NAMALWA (cell line): ENCODE results near the gene CSMD2.

ENCODE experiments used
- DNase-seq: peaks from one replicate; pipeline ENCODE4 v3.0.0-alpha.2; 2015; ENCODE audit warnings: low spot score

The CSMD2 gene

DNA sequence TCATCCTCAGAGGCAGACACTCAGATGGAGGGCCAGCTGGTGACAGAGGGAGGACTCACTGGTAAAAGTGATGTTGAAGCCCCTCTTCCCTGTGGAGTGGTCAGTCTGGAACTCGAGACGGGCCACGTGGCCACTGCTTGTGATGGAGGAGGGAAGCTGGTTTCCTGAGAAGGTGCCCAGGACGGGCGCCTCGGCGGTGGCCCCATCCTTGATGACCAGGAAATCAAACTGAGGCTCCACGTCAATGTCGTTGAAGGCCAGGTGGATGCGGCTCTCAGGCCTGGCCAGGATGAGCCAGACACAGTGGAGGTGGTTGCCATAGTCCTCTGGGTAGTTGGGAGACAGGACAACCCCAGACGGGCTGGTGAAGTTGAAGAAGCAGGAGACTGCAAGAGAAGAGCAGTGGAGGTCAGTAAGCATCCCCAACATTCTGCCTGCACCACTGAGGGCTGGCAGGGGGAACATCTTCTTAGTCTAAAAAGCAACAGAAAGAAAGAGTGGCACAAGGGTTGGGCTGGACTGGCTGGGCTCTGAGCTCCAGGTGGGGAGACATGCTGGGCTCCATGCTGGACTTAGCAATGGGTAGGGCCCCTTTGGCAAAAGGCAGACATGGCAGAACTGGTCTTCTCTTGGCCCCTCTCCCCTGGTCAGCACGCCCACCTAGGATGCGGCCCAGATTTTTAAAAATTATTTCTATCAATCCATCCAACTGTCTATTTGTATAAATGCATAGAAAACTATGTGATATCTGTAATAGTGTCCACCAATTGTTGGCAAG is 421.6 kb downstream of the CSMD2 start:
- no peak for DNase-seq

DNA sequence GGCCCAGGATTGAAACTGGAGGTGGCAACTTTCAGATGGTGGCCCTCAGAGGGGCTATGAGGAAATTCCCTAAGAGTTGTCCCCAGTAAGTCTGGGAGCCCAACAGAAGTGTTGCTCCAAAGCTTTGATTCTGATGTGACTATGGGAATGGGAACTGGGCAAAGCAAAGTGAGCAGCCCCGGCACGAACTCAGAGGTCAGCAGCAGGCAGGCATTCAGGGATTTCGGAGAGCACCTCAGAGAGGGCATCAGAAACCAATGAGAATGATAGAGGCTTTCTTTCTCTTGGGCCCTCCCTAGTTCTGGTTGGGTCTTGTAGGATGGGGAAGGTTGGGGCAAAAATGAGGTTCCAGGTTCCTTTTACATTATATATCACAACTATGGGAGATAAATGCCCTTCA is 422.4 kb downstream of the CSMD2 start:
- no peak for DNase-seq

DNA sequence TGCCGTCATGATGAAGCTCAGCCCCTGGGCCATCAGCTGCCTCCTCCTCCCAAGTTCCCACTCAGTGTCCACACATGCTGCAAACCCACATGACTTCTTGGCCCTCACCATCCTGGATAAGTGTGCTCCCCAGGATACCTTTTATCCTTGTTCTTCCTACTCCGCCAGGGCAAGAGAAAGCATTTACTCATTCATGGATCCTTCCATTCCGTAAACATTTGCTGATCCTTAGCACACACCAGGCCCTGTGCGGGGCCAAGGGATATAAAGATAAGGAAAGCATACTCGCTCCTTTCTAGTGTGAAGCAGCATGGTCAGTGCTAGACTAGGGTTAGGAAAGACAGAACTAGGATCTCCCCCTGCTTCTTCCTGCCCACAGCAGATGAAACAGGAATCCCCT is 423.3 kb downstream of the CSMD2 start:
- no peak for DNase-seq

DNA sequence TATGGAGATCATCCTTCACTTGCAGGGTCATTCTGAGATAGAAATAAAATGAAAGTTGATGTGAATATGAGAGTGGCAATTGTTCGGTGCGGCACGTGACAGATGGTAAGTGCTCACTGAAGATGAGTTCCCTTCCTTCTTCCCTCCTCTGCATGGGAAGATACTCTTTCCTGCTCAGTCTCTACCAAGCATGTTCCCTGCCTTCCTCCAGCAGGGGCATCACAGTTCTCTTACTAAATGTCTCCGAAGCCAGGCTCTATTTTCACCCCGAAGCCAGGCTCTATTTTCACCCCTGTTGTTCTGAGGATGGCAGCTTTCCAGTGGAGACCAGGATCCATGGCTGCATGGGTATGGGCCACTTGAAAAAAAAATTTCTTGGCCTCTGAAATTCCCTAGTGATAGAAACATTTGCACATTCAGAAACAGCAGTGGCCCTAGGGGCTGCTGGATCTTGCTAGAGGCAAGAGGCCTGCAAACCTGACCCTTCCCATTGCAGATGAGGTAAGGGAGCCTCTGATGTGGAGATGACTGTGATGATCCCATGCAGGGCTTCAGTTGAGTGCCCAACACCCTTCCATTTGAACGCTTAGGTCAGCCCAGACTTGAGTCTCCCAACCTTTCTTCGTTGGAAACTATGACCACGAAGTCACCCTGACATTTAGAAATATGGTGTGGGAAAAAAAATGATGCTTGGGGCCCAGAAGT is 424.8 kb downstream of the CSMD2 start:
- no peak for DNase-seq

DNA sequence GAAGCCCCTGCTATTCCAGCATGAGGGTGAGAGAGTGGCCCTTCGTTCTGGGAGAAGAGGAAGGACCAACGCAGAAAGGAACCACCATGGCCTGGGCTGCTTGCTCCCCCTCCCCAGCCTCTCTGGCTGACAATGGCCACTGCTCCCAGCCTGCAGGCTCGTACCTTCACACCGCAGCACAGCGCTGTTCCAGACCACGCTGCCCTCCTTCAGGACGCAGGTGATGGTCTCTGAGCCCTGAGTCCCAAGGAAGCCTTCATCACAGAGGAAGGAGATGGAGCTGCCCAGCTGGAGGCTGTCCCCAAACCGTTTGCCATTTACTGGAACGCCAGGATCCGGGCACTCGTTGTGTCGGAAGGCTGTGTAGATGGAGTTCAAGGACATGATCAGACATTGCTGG is 426.1 kb downstream of the CSMD2 start:
- no peak for DNase-seq

DNA sequence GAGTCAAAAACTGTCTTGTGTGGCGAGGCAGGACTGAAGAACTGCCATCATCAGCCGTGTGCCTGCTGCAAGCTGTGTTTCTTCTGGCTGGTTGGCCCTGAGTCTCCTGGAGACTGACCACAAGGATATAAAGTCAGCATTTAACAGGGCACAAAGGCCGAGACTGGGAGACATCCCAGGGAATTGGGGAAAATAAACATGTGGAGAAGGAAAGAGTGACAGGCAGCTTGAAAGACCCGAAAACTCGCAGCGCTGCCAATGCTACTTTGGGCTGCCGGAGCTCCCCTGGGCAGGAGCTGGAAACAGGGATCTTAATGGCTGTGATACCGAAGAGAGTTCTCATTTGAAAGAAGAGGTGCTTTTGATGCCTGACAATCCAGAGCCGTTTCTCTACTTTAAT is 426.5 kb downstream of the CSMD2 start:
- no peak for DNase-seq

DNA sequence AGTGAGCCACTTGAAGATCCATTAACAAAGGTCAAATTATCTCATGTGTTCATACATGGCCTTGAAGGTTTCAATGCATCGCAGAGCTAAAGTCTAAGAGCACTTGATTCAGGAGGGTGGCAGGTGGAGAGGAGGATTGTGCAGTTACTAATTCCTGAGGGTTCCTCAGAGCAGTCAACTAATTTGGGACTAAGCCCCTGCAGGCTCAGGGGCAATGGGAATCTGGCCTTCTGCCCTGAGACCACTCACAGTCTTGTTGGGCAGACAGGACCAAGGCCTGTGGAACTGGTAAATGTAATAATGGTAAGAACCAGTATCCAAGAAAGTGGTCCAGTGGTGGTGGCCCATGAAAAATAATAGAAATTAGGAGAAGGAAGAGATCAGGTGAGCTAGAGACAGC is 428.5 kb downstream of the CSMD2 start:
- no peak for DNase-seq

DNA sequence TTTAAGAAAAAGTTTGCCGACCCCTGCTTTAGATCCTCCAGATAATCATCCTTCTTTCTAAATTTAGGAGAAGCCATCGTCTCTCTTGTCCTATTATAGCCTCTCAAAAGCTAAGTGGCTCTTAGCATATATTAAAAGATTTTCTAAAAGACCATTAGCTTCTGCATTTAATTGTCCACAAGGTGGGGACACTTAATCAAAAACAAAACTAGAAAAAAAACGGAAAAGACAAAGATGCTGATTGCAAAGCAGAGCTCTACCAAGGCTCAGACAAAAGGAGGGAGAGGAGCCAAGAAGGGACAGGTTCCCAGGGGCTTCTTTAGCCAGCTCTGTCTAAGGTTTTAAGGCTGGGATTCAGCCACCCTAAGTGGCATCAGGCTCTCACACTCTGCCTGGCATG is 429.4 kb downstream of the CSMD2 start:
- DNase-seq: peak; percentile 27

DNA sequence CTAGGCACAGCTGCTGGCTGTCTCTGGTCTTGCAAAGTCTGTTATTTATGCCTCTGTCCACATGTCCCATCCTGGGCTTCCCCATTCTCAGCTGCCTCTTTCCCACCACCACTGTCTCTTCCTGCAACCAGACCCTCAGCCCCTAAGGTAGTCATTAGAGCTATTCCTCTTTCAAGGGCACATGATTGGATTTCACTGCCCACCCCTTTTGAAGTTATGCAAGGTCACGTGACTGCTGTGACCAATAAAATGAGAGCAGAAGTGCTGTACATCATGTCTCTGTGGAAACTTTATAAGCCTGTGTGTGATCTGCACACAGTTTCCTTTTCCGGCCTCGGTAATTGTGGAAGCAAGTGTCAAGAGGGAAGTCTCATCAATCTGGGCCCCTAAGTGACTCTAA is 437.7 kb downstream of the CSMD2 start:
- peak; percentile 29 for DNase-seq

DNA sequence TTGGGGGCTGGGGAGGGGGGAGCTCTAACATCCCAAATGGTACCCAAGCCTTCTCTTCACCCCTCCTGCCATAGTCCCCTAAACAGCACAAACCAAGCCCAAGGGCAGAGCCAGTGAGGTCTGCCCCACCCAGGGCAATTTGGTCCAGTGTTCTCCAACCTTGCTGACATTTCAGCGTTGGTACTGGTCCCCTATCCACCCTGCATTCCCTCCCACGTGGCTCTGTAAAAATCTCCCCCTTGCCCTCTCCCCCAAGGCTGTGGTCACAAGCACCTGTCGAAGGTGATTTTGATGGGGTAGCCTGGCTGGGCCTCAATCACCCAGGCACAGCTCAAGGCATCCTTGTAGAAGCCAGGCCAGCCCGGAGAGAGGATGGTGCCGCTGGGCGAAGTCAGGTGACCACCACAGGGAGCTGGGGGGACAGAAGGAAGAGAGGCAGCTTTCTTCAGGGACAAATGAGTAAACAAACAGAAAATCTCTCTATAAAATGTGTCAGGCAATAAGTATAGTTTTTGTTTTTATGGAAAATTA is 438.7 kb downstream of the CSMD2 start:
- DNase-seq: no peak

DNA sequence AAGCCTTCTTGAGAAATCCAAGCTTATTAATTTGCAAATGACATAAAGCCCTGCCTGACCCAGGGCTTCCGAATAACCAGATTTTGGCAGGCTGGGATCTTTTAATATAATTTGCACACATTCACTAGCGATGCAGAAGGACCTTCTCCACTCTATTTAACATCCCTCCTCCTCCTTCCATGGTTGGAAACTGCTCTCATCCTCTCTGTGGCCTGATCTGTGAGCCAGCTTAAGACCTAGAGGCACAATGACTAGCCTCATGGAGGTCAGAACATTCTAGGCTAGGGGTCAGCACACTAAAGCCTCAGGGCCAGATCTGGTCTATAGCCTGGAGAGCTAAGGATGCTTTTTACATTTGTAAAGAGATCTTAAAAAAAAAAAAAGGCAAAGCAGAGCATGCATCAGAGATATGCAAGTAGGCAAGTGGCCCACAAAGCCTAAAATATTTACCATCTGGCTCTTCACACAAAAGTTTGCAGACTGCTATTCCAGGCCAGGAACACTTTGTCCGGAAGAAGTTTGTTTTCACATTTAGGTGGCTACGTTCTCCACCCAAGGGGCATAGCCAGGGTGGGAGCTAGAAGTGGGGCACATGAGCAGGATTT is 439.4 kb downstream of the CSMD2 start:
- DNase-seq: no peak

DNA sequence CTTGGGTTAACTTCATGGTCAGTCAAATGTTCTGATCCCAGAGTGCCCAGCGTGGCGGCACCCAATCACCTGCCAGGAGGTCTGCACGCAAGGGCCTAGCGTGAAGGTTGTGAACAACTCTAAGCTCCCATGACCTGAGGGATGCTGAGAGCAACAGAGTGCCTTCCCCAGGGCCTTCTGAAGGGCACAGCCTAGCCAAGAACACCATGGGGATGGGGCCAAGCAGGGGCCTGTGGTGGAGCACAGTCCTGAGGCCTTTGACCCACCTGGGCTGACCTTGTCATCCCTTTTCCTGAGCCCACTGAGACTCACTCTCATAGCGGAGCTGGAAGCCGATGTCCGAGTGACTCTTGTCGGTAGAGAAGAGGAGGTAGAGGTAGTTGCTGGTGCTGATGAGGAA is 440.0 kb downstream of the CSMD2 start:
- DNase-seq: no peak

DNA sequence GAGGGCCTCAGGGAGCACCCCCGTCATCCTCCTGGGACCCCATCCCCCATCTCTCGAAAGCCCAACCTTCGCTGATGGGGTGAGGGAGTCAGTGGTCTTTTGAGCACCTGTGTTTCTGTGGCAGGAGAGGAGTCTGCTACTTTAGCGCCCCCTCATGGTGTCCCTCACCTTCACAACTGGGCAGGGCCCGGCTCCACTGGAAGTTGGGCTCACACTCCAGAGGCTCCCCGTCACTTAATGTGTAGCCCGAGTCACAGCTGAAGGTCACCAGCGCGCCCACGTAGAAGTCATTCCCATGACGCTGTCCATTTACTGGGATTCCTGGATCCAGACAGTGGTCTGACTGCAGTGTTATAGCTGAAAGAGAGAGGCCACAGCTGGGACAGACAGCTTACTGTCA is 440.7 kb downstream of the CSMD2 start:
- no peak for DNase-seq

DNA sequence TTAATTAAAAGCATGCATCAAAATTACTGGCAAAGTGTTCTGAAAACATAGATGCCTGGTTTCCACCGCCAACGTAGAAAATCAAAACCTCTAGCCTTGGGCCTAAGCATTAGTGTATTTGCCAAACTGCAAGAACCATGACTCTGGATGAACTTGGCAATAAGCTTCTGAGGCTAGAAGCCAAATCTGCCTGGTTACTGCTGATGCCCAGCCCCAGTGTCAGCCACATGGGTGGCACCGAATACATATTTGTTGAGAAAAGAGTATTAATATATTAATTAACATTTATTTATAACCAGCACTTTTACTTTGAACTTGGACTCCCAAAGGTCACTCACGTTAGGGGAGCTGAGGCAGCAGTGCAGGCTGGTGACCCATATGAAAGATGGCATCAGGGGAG is 441.8 kb downstream of the CSMD2 start:
- DNase-seq: no peak

DNA sequence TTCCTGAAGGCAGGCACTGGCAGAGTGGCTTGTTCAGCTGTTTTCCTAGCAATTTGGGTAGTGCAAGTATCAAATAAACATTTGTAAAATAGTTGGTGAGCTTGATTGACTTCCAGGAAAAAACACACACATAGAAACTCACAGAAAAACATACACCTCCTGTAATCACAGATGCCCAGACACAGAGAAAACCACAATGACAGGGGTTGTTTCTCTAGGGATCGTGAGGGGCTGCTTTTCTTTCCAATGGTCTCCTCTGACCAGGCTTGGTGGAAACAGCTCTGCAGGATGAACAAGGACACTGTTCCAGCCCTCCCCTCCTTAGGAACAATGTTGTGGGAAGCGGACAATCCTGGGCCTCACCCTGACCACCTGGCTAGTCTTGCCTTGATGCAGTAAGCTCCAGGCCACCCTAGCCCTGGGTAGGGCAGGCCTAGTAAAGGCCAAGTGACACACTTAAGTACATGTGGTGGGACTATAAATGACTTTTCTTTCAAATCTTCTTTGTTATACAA is 443.7 kb downstream of the CSMD2 start:
- DNase-seq: no peak

DNA sequence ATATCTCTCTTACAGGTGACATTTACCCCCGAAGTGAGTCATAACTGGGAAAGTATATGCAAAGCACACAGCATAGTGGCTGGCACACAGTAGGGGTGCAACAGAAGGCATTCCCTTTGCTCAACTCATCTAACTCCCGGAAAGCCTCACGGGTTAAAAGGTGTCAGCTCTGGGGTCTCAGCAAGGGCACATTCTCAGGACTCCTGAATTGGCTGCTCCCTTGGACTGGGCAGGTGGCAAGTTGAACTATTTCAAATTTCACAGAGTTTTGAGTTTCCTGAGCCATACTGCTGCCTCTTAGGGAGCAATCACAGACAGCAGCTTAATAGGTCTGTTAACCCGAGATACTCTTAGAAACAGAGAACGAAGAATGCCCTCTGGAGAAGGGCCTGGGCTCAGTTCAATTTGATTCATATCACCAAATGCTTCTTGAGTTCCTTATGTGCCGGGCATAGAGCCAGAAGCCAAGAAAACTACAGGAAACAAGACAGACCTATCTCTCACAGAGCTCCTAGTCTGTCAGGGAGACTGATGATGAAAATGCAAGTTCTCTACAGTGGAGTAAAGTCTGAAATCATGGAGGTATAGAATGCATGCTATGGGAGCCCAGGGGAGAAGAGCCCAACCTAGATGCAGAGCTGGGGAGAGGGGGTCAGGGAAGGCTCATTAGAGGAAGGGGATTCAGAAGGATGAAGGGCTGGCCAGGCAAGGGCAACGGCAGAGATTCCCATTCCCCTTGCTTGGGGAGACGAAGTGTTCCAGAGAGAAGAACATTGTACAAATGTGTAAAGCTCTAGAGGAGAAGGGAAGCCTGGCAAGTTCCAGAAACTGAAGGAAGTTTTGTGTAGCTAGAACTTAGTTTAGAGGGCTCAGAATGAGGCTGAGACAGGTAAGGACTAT is 445.0 kb downstream of the CSMD2 start:
- DNase-seq: no peak

DNA sequence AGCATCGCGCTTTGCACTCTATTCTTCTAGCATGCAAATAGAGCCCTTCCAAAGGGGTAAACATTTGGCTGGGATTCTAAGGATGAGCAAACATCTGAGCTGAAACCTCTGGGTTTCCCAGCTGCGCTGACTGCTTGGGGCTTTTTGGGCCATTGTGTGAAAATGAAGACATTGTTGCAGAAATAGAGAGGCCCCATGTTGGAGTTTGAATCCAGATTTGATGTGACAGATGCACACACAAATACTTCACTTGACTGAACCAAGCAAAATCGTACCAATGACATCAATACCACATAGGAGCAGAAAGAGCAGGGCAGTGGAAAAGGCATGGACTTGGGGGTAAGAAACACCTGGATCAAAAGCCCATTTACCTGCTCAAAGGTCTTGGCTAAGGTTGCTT is 445.7 kb downstream of the CSMD2 start:
- DNase-seq: no peak

DNA sequence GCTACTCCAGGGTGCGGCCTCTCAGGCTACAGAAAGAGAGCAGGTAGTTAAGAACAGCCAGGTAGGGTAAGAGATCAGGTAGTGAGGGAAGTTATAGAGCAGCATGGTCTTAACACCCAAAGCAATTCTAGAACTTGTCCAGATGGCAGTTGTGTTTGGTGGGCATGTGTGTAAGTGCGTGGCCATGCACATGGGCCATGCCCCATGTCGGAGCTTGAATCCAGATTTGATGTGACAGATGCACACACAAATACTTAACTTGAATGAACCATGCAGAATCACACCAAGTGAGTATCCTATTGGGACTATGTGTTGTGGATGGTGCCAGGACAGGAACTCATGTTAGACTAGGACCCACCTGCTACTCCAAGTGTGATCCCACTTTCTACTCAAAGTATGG is 446.8 kb downstream of the CSMD2 start:
- DNase-seq: no peak

DNA sequence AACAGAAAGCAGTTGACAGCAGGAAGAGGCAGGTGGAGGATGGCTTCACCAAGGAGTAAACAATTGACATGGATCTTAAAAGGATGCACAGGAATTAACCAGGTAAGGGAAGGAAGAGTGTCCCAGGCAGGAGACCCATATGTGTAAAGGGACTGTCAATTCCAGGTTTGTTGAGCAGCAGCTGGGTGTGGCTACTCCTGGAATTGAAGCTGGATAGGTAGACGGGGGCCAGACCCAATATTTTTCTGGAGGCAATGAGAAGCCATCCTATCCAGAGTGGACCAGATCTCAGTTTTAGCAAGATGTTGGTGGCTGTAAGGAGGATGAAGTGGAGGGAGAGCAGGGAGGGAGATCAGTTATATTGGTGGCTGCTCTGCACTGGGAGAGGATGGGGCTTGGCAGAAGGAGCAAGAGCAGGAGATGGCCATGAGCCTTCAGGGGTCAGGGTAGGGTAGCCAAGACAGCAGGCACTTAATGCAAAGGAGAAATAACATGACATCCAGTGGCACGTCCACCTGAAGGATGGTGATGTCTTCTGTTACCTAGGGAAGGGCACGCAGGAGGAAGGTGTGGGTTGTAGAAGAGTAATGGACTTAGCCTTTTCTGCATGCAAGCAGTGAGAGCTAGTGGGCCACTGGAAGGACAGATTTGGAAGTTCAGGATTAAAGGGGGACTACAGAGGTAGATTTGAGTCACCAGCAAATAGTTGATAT is 447.9 kb downstream of the CSMD2 start:
- no peak for DNase-seq

DNA sequence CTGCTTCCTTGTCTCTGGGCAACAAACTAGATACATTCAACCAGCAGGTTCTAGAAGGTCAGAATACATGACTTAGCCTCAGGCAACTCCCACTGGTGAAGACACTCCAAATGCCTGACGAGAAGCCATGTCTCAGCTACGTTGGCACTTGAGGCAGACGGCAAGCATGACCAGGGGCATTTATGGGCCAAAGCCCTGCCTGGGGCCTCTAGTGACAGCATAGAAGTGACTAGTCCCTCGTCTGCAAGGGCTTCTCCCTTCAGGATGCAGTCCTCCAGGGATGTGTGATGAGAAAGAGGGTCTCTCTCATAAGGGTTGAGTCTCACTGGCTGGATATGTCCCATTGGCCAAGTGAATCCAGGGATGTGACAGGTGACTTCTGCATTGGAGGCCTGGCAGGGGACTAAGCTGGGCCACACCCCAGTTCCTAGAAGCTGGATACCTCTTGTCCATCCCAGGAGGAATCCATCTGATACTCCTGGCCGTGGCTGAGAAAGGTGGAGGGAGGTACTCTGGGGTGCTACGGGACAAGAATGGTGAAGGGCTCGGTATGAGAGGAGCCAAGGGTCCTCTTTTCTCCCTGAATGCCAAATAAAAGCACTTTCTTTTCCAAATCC is 449.7 kb downstream of the CSMD2 start:
- no peak for DNase-seq

DNA sequence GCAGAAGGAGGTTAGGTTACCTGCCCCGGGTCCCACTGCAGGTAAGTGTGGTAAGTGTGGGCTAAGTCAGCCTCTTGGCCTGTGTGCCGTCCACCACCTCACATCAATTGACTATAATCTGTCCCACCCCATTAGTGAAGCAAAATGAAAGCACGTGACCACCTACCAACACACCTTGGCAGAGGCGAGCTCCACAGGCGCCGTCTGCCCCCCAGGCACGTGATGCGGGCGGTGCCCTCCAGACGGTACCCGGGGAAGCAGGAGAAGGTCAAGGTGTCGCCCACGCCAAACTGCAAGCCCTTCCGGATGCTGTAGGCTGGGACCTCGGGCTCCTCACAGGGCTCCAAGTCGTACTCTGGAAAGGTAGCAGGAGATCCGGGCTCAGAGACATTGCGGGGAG is 450.6 kb downstream of the CSMD2 start:
- no peak for DNase-seq
